ENCODE results near the gene ERCC2.

DNA sequence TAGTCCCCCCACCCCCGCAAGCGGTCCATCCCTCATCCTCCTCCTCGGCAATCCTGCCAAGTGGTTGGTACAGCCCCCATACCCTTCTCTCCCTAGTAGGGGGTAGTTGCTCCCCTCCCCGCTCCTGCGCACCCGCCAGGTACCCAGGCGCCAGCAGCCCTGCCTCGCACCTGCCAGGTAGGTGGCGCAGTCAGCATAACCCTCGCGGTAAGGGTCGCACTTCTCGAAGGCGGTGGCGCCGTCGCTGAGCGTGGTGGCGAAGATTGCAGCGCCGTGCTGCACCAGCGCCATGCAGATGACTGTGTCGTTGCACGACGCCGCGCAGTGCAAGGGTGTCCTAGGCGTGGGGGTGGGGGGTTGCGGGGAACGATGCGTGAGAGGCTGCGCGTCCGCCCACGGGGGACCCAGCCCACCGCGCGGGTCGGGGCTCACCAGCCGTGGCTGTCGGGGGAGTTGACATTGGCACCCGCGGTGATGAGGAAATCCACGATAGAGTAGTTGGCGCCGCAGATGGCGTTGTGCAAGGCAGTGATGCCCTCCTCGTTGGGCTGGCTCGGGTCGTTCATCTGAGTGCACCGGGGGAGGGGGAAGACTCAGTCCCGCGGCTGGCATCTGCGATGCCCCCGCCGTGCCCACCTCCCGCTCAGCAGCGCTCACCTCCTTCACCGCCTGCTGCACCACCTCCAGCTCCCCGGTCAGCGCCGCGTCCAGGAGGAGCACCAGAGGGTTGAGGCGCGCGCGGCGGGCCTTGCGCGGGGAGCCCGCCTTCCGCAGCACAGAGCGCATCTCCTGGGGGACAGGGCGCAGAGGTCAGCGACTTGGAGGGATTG lies 15.2 kb upstream of the ERCC2 start:
- TF ChIP-seq, protein P1, sequence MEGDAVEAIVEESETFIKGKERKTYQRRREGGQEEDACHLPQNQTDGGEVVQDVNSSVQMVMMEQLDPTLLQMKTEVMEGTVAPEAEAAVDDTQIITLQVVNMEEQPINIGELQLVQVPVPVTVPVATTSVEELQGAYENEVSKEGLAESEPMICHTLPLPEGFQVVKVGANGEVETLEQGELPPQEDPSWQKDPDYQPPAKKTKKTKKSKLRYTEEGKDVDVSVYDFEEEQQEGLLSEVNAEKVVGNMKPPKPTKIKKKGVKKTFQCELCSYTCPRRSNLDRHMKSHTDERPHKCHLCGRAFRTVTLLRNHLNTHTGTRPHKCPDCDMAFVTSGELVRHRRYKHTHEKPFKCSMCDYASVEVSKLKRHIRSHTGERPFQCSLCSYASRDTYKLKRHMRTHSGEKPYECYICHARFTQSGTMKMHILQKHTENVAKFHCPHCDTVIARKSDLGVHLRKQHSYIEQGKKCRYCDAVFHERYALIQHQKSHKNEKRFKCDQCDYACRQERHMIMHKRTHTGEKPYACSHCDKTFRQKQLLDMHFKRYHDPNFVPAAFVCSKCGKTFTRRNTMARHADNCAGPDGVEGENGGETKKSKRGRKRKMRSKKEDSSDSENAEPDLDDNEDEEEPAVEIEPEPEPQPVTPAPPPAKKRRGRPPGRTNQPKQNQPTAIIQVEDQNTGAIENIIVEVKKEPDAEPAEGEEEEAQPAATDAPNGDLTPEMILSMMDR (IDR thresholded peaks at IDR 0.05), result no peak
- TF ChIP-seq EZH2 (IDR thresholded peaks at IDR 0.05), result peak; percentile 54
- peak; percentile 46 for TF ChIP-seq EZH2phosphoT487 (IDR thresholded peaks at IDR 0.05)
